Stimulated activated naive CD8-positive, alpha-beta T cell treated with anti-CD3 and anti-CD28 coated beads, Interleukin-15, amount 100 ng/mL, for 72 hours (primary cell): ENCODE measurements around the gene HOXB7.

ENCODE experiments used
- ATAC-seq: fragments of 150-1000 bp; cut with Tn5 transposase; 2 replicates; pipeline ENCODE4 v1.10.0; 2021; ENCODE audit warnings: mild to moderate bottlenecking, moderate library complexity
- DNase-seq, 2 donors: peaks; one replicate each; pipeline ENCODE4 v3.0.0; 2021 to 2022
- H3K27ac Mint-ChIP-seq, 2 donors: one replicate each; pipeline ENCODE4 v1.8.0; 2022; ENCODE audit warnings: mild to moderate bottlenecking in 2 of 2, mixed read lengths in 2 of 2, moderate library complexity in 2 of 2
- H3K27me3 Mint-ChIP-seq: one replicate; pipeline ENCODE4 v1.8.0; 2022; ENCODE audit warnings: mixed read lengths
- H3K4me1 Mint-ChIP-seq: one replicate; pipeline ENCODE4 v1.8.0; 2022; ENCODE audit warnings: mild to moderate bottlenecking, mixed read lengths
- H3K4me3 Mint-ChIP-seq, 2 donors: one replicate each; pipeline ENCODE4 v1.8.0; 2022; ENCODE audit warnings: mild to moderate bottlenecking in 2 of 2, mixed read lengths in 2 of 2, moderate library complexity in 1 of 2
- H3K9me3 Mint-ChIP-seq, 2 donors: one replicate each; pipeline ENCODE4 v1.8.0; 2022; ENCODE audit warnings: mixed read lengths in 2 of 2

The HOXB7 gene

DNA sequence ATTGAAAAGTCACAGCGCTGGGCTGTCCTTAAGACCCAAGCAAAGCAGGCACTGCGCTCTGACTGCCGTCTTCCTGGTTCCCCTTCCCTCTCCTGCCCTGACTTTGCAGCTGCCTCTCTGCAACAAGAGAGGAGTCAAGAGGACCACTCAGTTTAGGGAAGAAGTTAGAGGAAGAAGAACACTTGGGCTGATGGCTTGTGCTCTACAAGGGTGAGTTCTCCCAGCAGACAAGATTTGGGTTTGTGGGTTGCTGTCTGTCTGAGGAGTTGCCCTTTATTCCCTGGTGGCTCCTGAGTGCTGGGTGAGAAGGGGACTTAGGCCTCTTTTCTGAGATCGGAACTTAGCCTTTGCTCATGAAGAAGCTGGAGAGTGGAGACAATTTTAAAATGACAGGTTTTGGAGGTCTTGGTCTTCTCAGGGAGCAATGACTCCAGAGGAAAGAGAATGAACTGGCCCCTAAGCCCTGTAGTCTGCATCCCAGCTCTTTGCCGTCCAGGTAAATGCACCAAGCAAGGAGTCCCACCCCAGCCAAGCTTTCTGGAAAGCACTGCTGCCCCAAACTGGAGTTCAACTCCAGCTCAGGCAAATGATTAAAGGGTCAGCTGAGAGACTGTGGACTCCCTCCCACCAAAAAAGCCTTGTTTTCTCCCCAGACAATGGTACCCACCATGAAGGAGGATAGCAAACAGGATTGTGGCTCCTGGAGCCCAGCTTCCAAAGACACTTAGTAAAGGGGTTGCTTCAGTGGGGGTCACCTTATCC is 18.0 kb upstream of the HOXB7 start:
- Mint-ChIP-seq H3K4me3 (no peak overlapping the region), H3K27ac (no peak overlapping the region)

DNA sequence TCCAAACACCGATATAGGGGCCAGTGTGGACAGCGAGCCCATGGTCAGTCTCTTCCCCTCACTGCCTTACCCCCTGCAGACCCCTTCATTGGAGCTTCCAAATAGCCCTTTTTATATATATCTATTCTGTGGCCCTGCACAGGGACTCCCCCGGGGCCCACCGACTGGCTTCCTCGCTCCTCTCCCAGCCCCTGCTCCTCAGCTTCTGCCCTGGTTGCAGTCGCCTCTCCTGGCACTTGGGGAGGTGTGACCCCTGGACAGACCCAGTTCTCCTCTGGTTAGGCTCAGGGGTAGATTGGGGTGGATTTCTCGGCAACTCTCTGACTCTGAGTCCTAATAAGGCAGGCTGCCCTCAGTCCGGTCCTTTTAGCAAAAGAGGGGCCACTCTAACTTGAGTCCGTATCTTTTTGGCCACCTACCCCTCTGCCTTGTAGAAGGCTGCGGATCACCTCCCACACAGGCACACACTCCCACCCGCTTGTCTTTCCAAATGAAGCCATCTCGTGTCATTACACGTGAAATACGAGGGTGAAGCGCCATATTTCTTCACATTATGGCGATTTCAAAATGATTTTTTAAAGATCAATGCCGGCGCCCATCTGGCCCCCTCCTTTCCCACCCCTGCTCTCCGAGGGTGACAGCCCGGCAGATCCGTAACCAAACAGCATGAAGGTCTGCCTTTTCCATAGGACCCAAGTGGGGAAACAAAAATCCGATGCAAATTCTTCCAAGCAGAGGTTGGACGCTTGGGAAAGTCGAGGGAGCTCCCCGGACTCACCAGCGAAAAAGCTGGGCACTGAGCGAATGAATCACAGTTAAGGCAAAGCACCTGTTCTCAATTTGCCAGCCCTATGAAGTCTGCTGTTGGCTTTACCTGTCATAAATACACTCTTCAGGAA is 17.1 kb upstream of the HOXB7 start:
- DNase-seq (no peak), ATAC-seq (no peak)
- Mint-ChIP-seq H3K9me3 (no peaks in the 10 kb centered on the region), H3K4me3 (peak overlapping the region in 1 of 2 donors; percentile 49), H3K4me1 (peaks cover 27% of the 10 kb centered on the region), H3K27ac (peak overlapping the region; percentile 38 to 60), H3K27me3 (peaks cover 94% of the 10 kb centered on the region)

More for the DNA sequence above, 18.0 kb upstream of the HOXB7 start:
- H3K4me1 Mint-ChIP-seq = peaks cover 31% of the 10 kb centered on the region
- H3K9me3 Mint-ChIP-seq = no peaks in the 10 kb centered on the region
- DNase-seq (no peak), ATAC-seq (no peak)
- peaks cover 94% of the 10 kb centered on the region for H3K27me3 Mint-ChIP-seq

DNA sequence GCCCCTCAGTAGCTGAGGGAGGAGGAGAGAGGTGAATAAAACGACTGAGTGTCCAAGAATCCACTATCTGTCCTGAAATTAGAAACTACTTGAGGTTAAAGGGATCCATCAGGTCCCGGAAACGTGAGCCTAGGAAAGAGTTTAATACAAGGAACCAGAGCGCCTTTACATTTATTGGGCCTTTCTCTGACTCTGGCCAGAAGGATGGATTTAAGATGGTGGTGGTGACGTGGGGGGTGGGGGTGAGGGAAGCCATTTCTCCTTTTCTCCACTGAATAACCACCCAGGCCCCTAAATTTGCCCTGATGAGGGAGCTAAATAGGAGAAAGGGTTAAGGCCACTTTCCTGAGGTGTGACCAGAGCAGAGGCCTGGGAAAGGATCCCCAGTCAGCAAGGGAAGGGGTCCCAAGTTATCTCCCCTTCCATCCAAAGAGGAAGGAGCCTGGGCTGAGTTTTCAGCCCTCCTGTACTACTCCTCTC is 16.3 kb upstream of the HOXB7 start:
- Mint-ChIP-seq H3K4me1 (peaks cover 20% of the 10 kb centered on the region), H3K27me3 (peaks cover 94% of the 10 kb centered on the region), H3K9me3 (no peaks in the 10 kb centered on the region), H3K4me3 (peak overlapping the region; percentile 88 to 90), H3K27ac (peak overlapping the region; percentile 99 to 100)
- ATAC-seq (no peak), DNase-seq (no peak)

DNA sequence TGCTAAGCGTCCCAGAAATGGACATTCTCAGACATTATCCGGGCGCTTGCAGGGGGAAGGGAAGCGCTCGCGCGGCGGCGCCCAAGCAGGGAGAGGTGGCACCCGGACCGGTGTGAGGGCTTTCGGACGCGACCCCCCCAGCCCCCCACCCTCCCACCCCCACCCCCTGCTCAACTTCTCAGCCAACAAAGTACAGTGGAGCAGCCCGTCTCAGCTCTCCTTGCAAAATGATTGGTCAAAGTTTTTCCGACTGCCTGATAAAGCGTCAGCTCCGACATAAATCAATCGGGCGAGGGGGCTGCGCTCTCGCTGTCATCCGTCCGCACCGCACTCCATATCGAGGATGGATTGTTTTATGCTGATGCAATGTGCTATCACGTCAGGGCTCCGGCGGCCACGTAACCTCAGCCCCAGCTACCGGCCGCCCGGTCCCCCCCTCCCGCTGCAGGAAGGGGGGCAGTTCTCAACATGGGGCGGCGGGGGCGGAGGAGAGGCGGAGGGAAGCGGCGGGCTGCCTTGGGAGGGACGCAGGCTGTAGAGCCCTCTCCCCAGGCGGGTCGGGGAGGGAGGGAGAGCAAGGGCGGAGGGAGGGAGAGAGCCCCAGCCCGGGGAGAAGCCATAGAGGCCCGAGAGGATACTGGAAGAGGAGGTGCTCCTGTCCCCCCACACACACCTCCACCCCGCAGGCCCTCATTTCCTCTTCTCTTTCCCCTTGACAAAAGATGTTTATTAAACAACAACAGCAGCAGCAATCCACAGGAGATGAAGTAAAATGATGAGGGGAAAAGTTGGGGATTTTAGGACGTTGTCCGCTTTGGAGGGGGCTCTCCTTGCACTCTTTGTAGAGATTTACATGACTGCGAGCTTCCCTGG is 15.7 kb upstream of the HOXB7 start, which contains the start of gene HOXB9:
Gene HOXB9, minus strand, starts transcription at position 114 of the 873 bp plus-strand sequence. Its CDS starts 89 bp downstream, at position 25.
- ATAC-seq (peak; percentile 84), DNase-seq (peak; percentile 72 to 82)
- H3K4me1 Mint-ChIP-seq = peaks cover 20% of the 10 kb centered on the region
- H3K27me3 Mint-ChIP-seq = peaks cover 94% of the 10 kb centered on the region
- H3K9me3 Mint-ChIP-seq = no peaks in the 10 kb centered on the region
- H3K4me3 Mint-ChIP-seq = peak within 1 kb of the TSS; percentile 88 to 90
- peak within 1 kb of the TSS; percentile 99 to 100 for H3K27ac Mint-ChIP-seq

DNA sequence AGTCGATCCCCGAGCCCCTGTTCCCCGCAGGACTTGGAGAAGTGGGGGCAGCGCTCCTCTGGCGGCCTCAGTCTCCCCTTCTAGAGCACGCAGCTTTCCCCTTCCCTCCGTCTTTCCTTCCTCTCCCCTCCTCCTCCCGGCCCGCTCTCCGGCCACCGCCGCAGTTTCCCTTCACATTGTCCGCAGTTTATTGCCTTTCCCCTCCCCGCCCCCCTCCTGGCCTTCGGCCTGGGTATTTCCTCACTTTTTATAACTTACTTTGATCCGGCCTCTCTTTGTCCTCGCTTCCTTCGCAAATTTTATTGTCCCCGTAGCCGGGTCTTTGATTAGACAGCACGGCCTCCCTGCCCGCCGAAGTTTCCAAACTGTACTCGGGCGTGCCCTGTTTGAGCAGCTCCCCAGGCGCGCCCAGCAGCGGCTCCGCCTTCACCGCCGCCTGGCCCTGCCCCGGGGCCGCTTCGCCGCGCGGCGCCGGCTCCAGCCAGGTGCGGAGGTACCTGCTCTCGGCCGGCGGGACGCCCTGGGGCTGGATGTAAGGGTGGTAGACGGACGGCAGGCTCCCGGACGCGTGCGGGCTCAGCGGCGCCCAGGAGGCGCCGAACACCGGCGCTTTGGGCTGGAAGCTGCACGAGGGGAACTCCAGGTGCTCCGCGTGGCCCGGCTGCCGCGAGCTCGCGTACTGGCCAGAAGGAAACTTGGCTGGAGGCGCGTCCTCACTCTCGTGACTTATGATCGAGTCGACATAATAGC is 14.9 kb upstream of the HOXB7 start:
- peak; percentile 65 for ATAC-seq
- Mint-ChIP-seq H3K27me3 (peaks cover 94% of the 10 kb centered on the region), H3K27ac (peak overlapping the region; percentile 84 to 100), H3K9me3 (no peaks in the 10 kb centered on the region), H3K4me3 (peak overlapping the region; percentile 88 to 90), H3K4me1 (peaks cover 20% of the 10 kb centered on the region)
- peak; percentile 61 to 63 for DNase-seq

DNA sequence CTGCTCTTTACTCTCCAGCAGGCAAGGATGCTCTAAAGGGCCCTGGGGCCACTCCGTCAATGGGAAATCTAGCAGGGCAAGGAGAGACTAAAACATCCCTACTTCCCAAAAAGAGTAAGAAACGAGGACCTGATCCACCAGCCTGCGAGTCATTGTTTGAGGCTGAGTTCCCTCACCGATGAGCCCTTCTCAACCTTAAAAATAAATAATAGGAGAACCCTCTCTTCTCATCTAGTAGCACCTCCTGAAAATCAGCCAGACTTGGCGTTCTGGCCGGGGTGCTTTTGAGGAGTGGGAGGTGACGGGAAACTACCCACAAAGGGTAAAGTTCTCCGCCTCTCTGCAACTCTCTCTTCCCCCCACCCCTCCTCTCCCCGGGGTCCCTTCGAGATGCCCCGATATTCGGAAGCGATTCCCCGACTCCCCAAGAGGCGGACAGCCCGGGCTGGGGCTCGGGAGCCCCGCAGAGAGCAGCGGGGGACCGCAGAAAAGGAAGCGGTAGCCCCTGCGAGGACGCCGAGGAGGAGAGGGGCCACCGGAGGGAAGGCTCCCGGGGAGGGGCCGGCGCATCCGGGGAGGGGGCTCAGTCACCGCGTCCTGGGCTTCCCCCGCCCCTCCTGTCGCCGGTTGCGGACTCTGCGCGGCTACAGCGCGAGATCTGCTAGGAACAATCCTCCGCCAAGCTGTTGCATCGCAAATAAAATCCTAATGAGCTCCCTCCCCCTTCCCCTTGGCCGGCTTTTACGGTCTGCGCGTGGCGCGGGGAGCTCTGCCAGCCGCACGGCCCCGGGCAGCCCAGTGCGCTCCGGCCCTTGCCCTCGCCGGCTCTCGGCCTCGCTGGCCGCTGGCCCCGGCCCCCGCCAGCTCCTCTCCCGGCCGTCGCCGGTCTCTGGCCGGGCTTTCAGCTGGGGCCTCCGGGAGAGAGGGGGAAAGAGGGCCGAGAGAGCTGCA is 14.0 kb upstream of the HOXB7 start:
- peak; percentile 50 for ATAC-seq
- peak overlapping the region in 1 of 2 donors; percentile 37 for H3K27ac Mint-ChIP-seq

DNA sequence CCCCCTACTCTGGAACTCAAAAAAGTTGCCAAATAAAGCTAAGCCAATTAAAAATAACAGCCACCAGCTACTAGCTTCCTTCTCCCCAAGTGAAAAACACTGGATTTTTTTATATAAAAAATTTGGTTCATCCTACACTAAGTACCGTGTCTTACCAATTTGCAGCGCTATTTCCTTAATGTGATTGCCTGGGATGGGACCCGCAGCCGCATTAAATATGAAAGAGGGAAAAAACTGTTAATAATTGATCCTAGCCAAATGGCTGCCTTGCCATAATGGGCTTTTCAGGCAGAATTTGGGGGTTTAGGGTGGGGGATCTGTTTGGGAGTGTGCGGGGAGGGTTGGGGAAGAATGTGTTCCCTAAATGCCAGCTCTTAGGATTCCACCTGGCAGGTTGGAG is 13.3 kb upstream of the HOXB7 start:
- H3K27ac Mint-ChIP-seq = no peak overlapping the region

More for the DNA sequence above, 14.0 kb upstream of the HOXB7 start:
- Mint-ChIP-seq H3K9me3 (no peaks in the 10 kb centered on the region), H3K4me3 (peak overlapping the region; percentile 88 to 90), H3K4me1 (peaks cover 21% of the 10 kb centered on the region), H3K27me3 (peaks cover 94% of the 10 kb centered on the region)
- peak in 1 of 2 donors; percentile 51 for DNase-seq

DNA sequence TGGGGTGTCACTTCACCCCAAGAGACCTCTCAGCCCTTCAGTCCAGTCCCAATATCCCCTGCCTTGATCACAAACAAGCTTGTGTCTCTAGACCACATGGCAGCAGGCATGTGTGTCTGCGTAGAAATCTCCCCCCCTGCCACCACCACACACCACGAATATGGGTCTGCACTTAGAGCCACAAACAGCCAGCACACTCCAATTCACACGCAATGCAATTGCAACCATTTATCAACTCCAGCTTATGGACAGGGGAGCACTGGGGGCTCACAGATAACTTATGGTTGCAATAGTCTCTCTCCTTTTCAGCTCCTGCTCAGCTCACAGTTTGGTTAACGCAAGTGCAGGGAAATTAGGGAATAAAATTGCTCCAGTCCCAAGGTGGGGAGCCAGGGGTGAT is 12.8 kb upstream of the HOXB7 start:
- ATAC-seq (no peak), DNase-seq (no peak)
- Mint-ChIP-seq H3K27me3 (peaks cover 94% of the 10 kb centered on the region), H3K27ac (no peak overlapping the region), H3K4me1 (peaks cover 34% of the 10 kb centered on the region), H3K4me3 (no peak overlapping the region), H3K9me3 (no peaks in the 10 kb centered on the region)

More for the DNA sequence above, 13.3 kb upstream of the HOXB7 start:
- Mint-ChIP-seq H3K4me3 (peak overlapping the region; percentile 21 to 67), H3K9me3 (no peaks in the 10 kb centered on the region), H3K27me3 (peaks cover 94% of the 10 kb centered on the region), H3K4me1 (peaks cover 28% of the 10 kb centered on the region)
- DNase-seq (no peak), ATAC-seq (no peak)

DNA sequence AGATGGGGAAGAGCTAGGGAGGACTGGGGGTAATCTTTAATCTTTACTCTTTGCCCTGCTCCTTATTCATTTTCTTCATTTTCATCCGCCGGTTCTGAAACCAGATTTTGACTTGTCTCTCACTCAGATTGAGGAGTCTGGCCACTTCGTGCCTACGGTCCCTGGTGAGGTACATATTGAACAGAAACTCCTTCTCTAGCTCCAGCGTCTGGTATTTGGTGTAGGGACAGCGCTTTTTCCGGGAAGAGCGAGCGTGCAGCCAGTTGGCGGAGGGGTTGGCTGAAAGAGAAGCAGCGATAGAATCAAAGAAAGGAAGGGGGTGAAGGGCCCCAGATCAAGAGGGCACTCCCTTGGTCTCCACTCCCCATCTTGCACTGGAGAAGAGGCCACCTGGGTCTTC is 12.0 kb upstream of the HOXB7 start:
- ATAC-seq (no peak), DNase-seq (no peak)
- Mint-ChIP-seq H3K9me3 (no peaks in the 10 kb centered on the region), H3K4me3 (no peak overlapping the region), H3K27ac (no peak overlapping the region), H3K4me1 (peaks cover 35% of the 10 kb centered on the region), H3K27me3 (peaks cover 94% of the 10 kb centered on the region)

DNA sequence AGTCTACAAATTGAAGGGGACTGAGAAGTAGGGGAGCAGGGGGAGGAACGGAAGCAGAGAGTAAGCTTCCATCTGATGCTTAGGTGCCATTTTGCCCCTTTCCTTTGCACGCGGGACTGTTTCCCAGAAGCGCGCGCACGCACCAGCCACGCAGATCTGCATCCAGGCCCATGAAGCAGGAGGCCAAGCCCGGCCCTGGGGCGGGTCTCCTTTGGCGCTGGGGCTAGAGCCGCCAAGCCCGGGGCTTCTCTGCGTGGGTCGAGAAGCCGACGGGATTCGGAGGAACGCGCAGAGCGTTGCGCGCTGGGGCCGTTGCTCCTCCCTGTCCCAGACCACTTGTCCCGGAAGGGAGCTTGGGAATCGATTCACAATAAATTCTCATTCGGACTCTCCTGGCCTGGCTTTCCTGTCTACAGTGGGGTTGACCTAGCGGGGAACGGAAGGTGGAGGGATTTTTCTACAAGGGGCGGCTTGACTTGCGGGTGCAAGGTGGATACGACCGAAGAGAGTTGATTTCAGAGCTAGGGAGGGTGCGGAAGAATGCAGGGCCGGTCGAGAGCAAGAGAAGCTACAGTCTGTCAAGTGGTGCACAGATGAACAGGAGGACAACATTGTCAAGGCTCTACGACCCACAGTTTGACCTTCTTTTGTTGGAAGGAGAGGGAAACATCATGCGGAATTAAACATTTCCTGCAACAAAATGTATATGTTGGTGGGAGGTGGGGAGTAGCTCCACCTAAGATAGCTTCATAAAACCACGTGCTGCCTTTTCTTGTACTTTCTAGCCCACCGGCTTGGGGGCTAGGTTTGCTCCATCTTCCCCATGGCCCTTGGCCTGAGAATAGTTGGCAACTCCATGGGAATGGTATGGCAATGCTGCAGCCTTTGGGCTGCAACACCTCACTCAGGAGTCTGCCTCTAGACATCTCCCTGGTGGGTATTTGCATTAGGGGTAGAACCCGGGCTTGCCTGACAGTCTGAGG is 10.9 kb upstream of the HOXB7 start:
- Mint-ChIP-seq H3K9me3 (no peaks in the 10 kb centered on the region), H3K4me3 (no peak overlapping the region), H3K4me1 (peaks cover 41% of the 10 kb centered on the region), H3K27me3 (peaks cover 94% of the 10 kb centered on the region), H3K27ac (no peak overlapping the region)
- DNase-seq (no peak), ATAC-seq (no peak)

DNA sequence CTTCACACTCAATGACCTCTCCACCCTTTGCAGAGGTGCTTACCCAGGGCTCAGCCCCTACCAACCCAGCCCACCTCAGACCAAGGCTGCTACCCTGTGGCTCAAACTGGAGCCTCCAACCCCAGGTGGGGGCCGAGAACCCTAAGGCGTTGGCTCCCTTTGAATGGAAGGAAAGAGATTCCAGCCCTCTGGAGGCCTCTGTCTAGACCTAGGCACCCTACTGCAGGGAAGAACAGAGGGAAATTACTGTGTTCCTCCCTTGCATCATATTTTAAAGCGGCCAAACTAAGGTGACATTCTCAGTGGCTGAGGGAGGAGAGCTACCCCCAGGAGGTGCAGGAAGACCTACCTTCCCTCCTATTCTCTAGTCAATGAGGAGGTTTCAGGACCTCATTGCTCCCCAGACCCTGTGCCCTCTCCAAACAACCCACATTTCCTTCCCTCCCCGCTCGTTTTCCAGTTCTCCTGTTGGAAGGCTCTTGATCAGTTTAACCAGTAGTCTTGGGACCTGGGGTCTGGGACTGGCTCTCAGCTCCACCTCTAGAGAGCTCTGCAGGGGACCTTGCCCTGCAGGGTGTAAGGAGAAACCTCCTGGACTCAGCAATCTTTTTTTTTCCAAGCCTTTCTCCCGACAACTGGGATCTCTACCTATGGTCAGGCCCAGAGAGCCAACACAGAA is 9.8 kb upstream of the HOXB7 start:
- DNase-seq (no peak), ATAC-seq (no peak)
- no peak overlapping the region for H3K27ac Mint-ChIP-seq
- H3K4me3 Mint-ChIP-seq = no peak overlapping the region
- H3K9me3 Mint-ChIP-seq = no peaks in the 10 kb centered on the region
- peaks cover 36% of the 10 kb centered on the region for H3K4me1 Mint-ChIP-seq
- peaks cover 96% of the 10 kb centered on the region for H3K27me3 Mint-ChIP-seq

DNA sequence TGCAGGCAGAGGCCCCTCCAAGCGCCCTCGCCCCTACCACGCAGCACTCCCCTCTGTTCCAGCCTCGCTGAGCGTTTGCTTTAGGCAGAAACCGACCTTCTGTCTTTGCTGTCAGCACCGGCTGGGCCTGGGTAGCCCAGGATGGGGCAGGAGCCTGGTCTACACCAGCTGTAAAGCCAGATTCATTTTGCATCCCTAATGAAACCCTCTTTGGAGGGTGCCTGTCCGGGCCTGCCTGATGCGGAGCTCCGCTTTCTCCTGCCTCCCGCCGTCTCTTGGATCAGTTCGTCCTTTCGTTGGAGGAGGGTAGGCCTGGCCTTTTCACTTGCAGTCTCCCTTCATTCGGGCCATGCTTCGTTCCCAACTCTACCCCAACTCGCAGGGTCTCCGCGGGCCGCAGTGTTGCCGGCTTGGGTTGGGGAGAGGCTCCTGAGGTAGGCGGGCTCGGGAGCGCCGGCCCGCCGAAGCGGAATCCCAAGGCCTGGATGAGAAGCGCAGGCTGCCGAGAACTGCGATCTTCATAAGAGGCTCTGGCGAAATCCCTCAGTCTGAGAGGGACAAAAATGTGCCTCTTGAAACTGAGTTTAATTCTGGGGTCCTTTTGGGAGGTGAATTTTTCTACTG is 9.1 kb upstream of the HOXB7 start:
- Mint-ChIP-seq H3K9me3 (no peaks in the 10 kb centered on the region), H3K27me3 (peaks cover 99% of the 10 kb centered on the region), H3K4me1 (peaks cover 37% of the 10 kb centered on the region), H3K27ac (no peak overlapping the region), H3K4me3 (peak overlapping the region in 1 of 2 donors; percentile 61)
- DNase-seq = no peak
- ATAC-seq = no peak
